ENCODE results near the gene MACROD2. TPM values are rescaled to one million over a fixed set of nuclear protein-coding genes. Genes with fewer than 3 reads are reported as not detected.

MACROD2 gene
- total RNA-seq, 1 experiment from 2014 or later: 1.6 TPM

GRCh38 chr20:14291502-14291901, 296.2 kb downstream of the MACROD2 start:
- no peak overlapping the region for H3K4me3 Mint-ChIP-seq
- Histone ChIP-seq H3K4me1 (ENCODE audit: insufficient read depth, low read length) (no peaks in the 10 kb centered on the region), H2BK15ac (ENCODE audit: low read depth, low read length) (no peak overlapping the region), H4K20me1 (ENCODE audit: control insufficient read depth, insufficient read depth, insufficient read length) (no peaks in the 10 kb centered on the region), H2AFZ (ENCODE audit: low read length) (no peak overlapping the region), H3K4ac (ENCODE audit: low read depth, low read length) (no peak overlapping the region), H4K8ac (replicated peaks; ENCODE audit: insufficient read length, low read depth, low read length) (no peak overlapping the region), H3K4me2 (ENCODE audit: insufficient read depth, insufficient read length, low read length) (no peak overlapping the region), H2BK120ac (ENCODE audit: low read depth, low read length, poor library complexity, severe bottlenecking) (no peak overlapping the region), H2AK5ac (ENCODE audit: insufficient read length, low read length) (no peak overlapping the region), H3K23me2 (ENCODE audit: insufficient read length, low read depth, low read length, poor library complexity, severe bottlenecking) (no peaks in the 10 kb centered on the region), H4K91ac (ENCODE audit: insufficient read length, low read depth, low read length) (no peak overlapping the region), H3K9me3 (ENCODE audit: control insufficient read depth, low read depth, low read length) (no peaks in the 10 kb centered on the region), H2BK5ac (ENCODE audit: insufficient read length, low read length) (no peak overlapping the region), H3K18ac (ENCODE audit: insufficient read length, low read depth, low read length) (no peak overlapping the region), H3K27me3 (ENCODE audit: insufficient read depth, low read length) (no peaks in the 10 kb centered on the region), H3K79me1 (ENCODE audit: insufficient read depth, low read depth, low read length, poor library complexity, severe bottlenecking) (no peaks in the 10 kb centered on the region), H2BK20ac (ENCODE audit: low read depth, low read length, poor library complexity, severe bottlenecking) (no peak overlapping the region), H2BK12ac (ENCODE audit: insufficient read length, low read depth, low read length) (no peak overlapping the region), H3K27ac (ENCODE audit: insufficient read length, low read depth, low read length) (no peak overlapping the region), H3K56ac (ENCODE audit: insufficient read length, low read depth, low read length) (no peak overlapping the region), H4K5ac (ENCODE audit: insufficient read length, low read depth, low read length) (no peak overlapping the region), H3T11ph (ENCODE audit: low read length) (no peak overlapping the region), H3K9ac (ENCODE audit: extremely low read depth, insufficient read length, low read length) (no peak overlapping the region), H3K23ac (ENCODE audit: insufficient read length, low read depth, low read length) (no peak overlapping the region), H3K14ac (ENCODE audit: insufficient read depth, low read length) (no peak overlapping the region), H3K79me2 (ENCODE audit: insufficient read depth, low read length) (no peaks in the 10 kb centered on the region)
- WGBS (ENCODE audit: extremely low coverage, insufficient read length, low lambda C conversion rate): no CpG with 5 or more reads among the region's 1 CpG
- peaks cover 4 to 5% of the 10 kb centered on the region in 2 experiments; a peak in 2 of 4 replicates for H3K4me1 Mint-ChIP-seq
- no peak for TF ChIP-seq CTCF (conservative IDR thresholded peaks at IDR 0.05)
- no peaks in the 10 kb centered on the region for H3K27me3 Mint-ChIP-seq (ENCODE audit: low read depth)
- no peaks in the 10 kb centered on the region for H3K9me3 Mint-ChIP-seq
- DNase-seq: no peak
- H3K36me3 Mint-ChIP-seq (ENCODE audit: insufficient read depth in 1 of 3, low read depth in 3 of 3): no peaks in the 10 kb centered on the region
- no peak overlapping the region for H3K27ac Mint-ChIP-seq

All from H9 (cell line).